ENCODE results near the gene POLE. TPM values are rescaled to one million over a fixed set of nuclear protein-coding genes. Genes with fewer than 3 reads are reported as not detected.

POLE gene
- total and polyA plus RNA-seq, 9 donors = 21.5 to 43.2 (median 31.4) TPM

- 27% methylated on average over 76 of the region's 89 CpGs for whole genome bisulfite sequencing (ENCODE audit: insufficient coverage)
- H3K27ac ChIP-seq (ENCODE audit: low read length) = no peak overlapping the region
- peaks cover 13% of the 10 kb centered on the region for H3K36me3 ChIP-seq (ENCODE audit: control insufficient read depth, insufficient read depth, low read length)
- H3K4me1 ChIP-seq (ENCODE audit: control insufficient read depth, insufficient read depth, low read length) = peaks cover 5% of the 10 kb centered on the region
- H3K27me3 ChIP-seq (ENCODE audit: control insufficient read depth, insufficient read depth, low read length) = peaks cover 30% of the 10 kb centered on the region
- H3K9me3 ChIP-seq (replicated peaks; ENCODE audit: control insufficient read depth, low read depth, low read length) = no peaks in the 10 kb centered on the region
- H3K4me3 ChIP-seq (ENCODE audit: low read length) = peak overlapping the region; percentile 8
- DNase-seq = no peak
These were observed 104.3 kb downstream of the POLE start for GRCh38 chr12:132582582-132583410.

- Histone ChIP-seq H3K27me3 (ENCODE audit: control insufficient read depth, insufficient read depth, low read length) (peaks cover 29% of the 10 kb centered on the region), H3K9me3 (replicated peaks; ENCODE audit: control insufficient read depth, low read depth, low read length) (no peaks in the 10 kb centered on the region), H3K4me3 (ENCODE audit: low read length) (no peak overlapping the region), H3K36me3 (ENCODE audit: control insufficient read depth, insufficient read depth, low read length) (peaks cover 20% of the 10 kb centered on the region), H3K27ac (ENCODE audit: low read length) (no peak overlapping the region), H3K4me1 (ENCODE audit: control insufficient read depth, insufficient read depth, low read length) (peaks cover 5% of the 10 kb centered on the region)
- no peak for DNase-seq
- WGBS (ENCODE audit: insufficient coverage) = 45% methylated on average over 16 of the region's 24 CpGs
These were observed 105.1 kb downstream of the POLE start for GRCh38 chr12:132582058-132582420.

GRCh38 chr12:132581348-132582057 is 105.6 kb downstream of the POLE start:
- Histone ChIP-seq H3K4me1 (ENCODE audit: control insufficient read depth, insufficient read depth, low read length) (peaks cover 5% of the 10 kb centered on the region), H3K27ac (ENCODE audit: low read length) (no peak overlapping the region), H3K4me3 (ENCODE audit: low read length) (no peak overlapping the region), H3K27me3 (ENCODE audit: control insufficient read depth, insufficient read depth, low read length) (peaks cover 28% of the 10 kb centered on the region), H3K9me3 (replicated peaks; ENCODE audit: control insufficient read depth, low read depth, low read length) (no peaks in the 10 kb centered on the region), H3K36me3 (ENCODE audit: control insufficient read depth, insufficient read depth, low read length) (peaks cover 26% of the 10 kb centered on the region)
- WGBS (ENCODE audit: insufficient coverage) = 69% methylated on average over 12 of the region's 17 CpGs
- no peak for DNase-seq

GRCh38 chr12:132580701-132581292 is 106.3 kb downstream of the POLE start:
- peaks cover 25% of the 10 kb centered on the region for H3K27me3 ChIP-seq (ENCODE audit: control insufficient read depth, insufficient read depth, low read length)
- peaks cover 5% of the 10 kb centered on the region for H3K4me1 ChIP-seq (ENCODE audit: control insufficient read depth, insufficient read depth, low read length)
- H3K9me3 ChIP-seq (replicated peaks; ENCODE audit: control insufficient read depth, low read depth, low read length) = no peaks in the 10 kb centered on the region
- WGBS (ENCODE audit: insufficient coverage) = 79% methylated on average over 6 of the region's 12 CpGs
- H3K27ac ChIP-seq (ENCODE audit: low read length) = no peak overlapping the region
- no peak for DNase-seq
- H3K36me3 ChIP-seq (ENCODE audit: control insufficient read depth, insufficient read depth, low read length) = peaks cover 27% of the 10 kb centered on the region
- H3K4me3 ChIP-seq (ENCODE audit: low read length) = no peak overlapping the region

GRCh38 chr12:132579744-132580143 is 107.4 kb downstream of the POLE start:
- WGBS (ENCODE audit: insufficient coverage) = 52% methylated on average over 4 of the region's 12 CpGs
- Histone ChIP-seq H3K36me3 (ENCODE audit: control insufficient read depth, insufficient read depth, low read length) (peaks cover 34% of the 10 kb centered on the region), H3K27ac (ENCODE audit: low read length) (no peak overlapping the region), H3K9me3 (replicated peaks; ENCODE audit: control insufficient read depth, low read depth, low read length) (no peaks in the 10 kb centered on the region), H3K4me1 (ENCODE audit: control insufficient read depth, insufficient read depth, low read length) (peaks cover 5% of the 10 kb centered on the region), H3K4me3 (ENCODE audit: low read length) (no peak overlapping the region), H3K27me3 (ENCODE audit: control insufficient read depth, insufficient read depth, low read length) (peaks cover 23% of the 10 kb centered on the region)
- peak; percentile 78 for DNase-seq

GRCh38 chr12:132578826-132579225 is 108.3 kb downstream of the POLE start:
- peaks cover 43% of the 10 kb centered on the region for H3K36me3 ChIP-seq (ENCODE audit: control insufficient read depth, insufficient read depth, low read length)

GRCh38 chr12:132578118-132578517 is 109.0 kb downstream of the POLE start:
- peaks cover 50% of the 10 kb centered on the region for H3K36me3 ChIP-seq (ENCODE audit: control insufficient read depth, insufficient read depth, low read length)

More at GRCh38 chr12:132578826-132579225, 108.3 kb downstream of the POLE start:
- no peak for DNase-seq
- WGBS (ENCODE audit: insufficient coverage) = 73% methylated on average over 7 of the region's 11 CpGs
- no peak overlapping the region for H3K4me3 ChIP-seq (ENCODE audit: low read length)
- no peak overlapping the region for H3K27ac ChIP-seq (ENCODE audit: low read length)
- peaks cover 5% of the 10 kb centered on the region for H3K4me1 ChIP-seq (ENCODE audit: control insufficient read depth, insufficient read depth, low read length)
- H3K9me3 ChIP-seq (replicated peaks; ENCODE audit: control insufficient read depth, low read depth, low read length) = no peaks in the 10 kb centered on the region
- H3K27me3 ChIP-seq (ENCODE audit: control insufficient read depth, insufficient read depth, low read length) = peaks cover 19% of the 10 kb centered on the region

GRCh38 chr12:132577191-132577920 is 109.8 kb downstream of the POLE start:
- peaks cover 58% of the 10 kb centered on the region for H3K36me3 ChIP-seq (ENCODE audit: control insufficient read depth, insufficient read depth, low read length)
- no peak for DNase-seq
- no peak overlapping the region for H3K27ac ChIP-seq (ENCODE audit: low read length)
- no peaks in the 10 kb centered on the region for H3K9me3 ChIP-seq (replicated peaks; ENCODE audit: control insufficient read depth, low read depth, low read length)
- peaks cover 13% of the 10 kb centered on the region for H3K27me3 ChIP-seq (ENCODE audit: control insufficient read depth, insufficient read depth, low read length)
- peaks cover 2% of the 10 kb centered on the region for H3K4me1 ChIP-seq (ENCODE audit: control insufficient read depth, insufficient read depth, low read length)
- 79% methylated on average over 17 of the region's 22 CpGs for WGBS (ENCODE audit: insufficient coverage)
- H3K4me3 ChIP-seq (ENCODE audit: low read length) = no peak overlapping the region

More at GRCh38 chr12:132578118-132578517, 109.0 kb downstream of the POLE start:
- peaks cover 17% of the 10 kb centered on the region for H3K27me3 ChIP-seq (ENCODE audit: control insufficient read depth, insufficient read depth, low read length)
- no peak for DNase-seq
- no peak overlapping the region for H3K27ac ChIP-seq (ENCODE audit: low read length)
- no peak overlapping the region for H3K4me3 ChIP-seq (ENCODE audit: low read length)
- H3K4me1 ChIP-seq (ENCODE audit: control insufficient read depth, insufficient read depth, low read length) = peaks cover 5% of the 10 kb centered on the region
- WGBS (ENCODE audit: insufficient coverage) = 55% methylated on average over 5 of the region's 11 CpGs
- H3K9me3 ChIP-seq (replicated peaks; ENCODE audit: control insufficient read depth, low read depth, low read length) = no peaks in the 10 kb centered on the region

- peaks cover 7% of the 10 kb centered on the region for H3K4me1 ChIP-seq (ENCODE audit: control insufficient read depth, insufficient read depth, low read length)
- DNase-seq = no peak
- H3K27me3 ChIP-seq (ENCODE audit: control insufficient read depth, insufficient read depth, low read length) = peaks cover 8% of the 10 kb centered on the region
- no peak overlapping the region for H3K27ac ChIP-seq (ENCODE audit: low read length)
- no peaks in the 10 kb centered on the region for H3K9me3 ChIP-seq (replicated peaks; ENCODE audit: control insufficient read depth, low read depth, low read length)
- WGBS (ENCODE audit: insufficient coverage) = 94% methylated on average over 12 of the region's 12 CpGs
- no peak overlapping the region for H3K4me3 ChIP-seq (ENCODE audit: low read length)
- peaks cover 64% of the 10 kb centered on the region for H3K36me3 ChIP-seq (ENCODE audit: control insufficient read depth, insufficient read depth, low read length)
These were observed 110.4 kb downstream of the POLE start for GRCh38 chr12:132576701-132577100.
